GM18951 (cell line): ENCODE measurements around the gene MFSD11.
"Not testable (repeated sequence)": the region's sequence is repeated elsewhere in the genome, so short reads cannot be mapped to it uniquely, and the experiment has no call there.

Source experiments
- POLR2A ChIP-seq: IDR thresholded peaks from 4 replicates; pipeline ENCODE4 v1.6.1; 2011; ENCODE audit warnings: mild to moderate bottlenecking; ENCODE audit not compliant: insufficient read length, insufficient read depth; ENCODE audit errors: extremely low read depth
- in situ Hi-C: fragments of 300-500 bp; cut with MboI; formaldehyde crosslinking; loops from one replicate; pipeline ENCODE4 v1.12.0; 2022; ENCODE audit warnings: low sequenced_read_pairs, mixed read lengths, inconsistent platforms; ENCODE audit not compliant: unreplicated experiment

MFSD11 gene

GRCh38 chr17:76805319-76805718 lies 67.4 kb downstream of the MFSD11 start:
- TF ChIP-seq POLR2A, result no peak
- in situ Hi-C loops, result no loop called here

GRCh38 chr17:76806151-76806550 lies 68.2 kb downstream of the MFSD11 start:
- in situ Hi-C loops, result not testable (repeated sequence)

GRCh38 chr17:76806767-76807166 lies 68.8 kb downstream of the MFSD11 start:
- in situ Hi-C loops, result not testable (repeated sequence)

GRCh38 chr17:76808326-76808725 lies 70.4 kb downstream of the MFSD11 start:
- TF ChIP-seq POLR2A, result no peak
- in situ Hi-C loops, result no loop called here

GRCh38 chr17:76810956-76811355 lies 73.0 kb downstream of the MFSD11 start:
- no peak for TF ChIP-seq POLR2A
- in situ Hi-C loops, result no loop called here

- TF ChIP-seq POLR2A, result no peak
- in situ Hi-C loops, result no loop called here
Measured at GRCh38 chr17:76811834-76812233, 73.9 kb downstream of the MFSD11 start.

- no peak for TF ChIP-seq POLR2A
- in situ Hi-C loops, result no loop called here
Measured at GRCh38 chr17:76812263-76812662, 74.3 kb downstream of the MFSD11 start.

GRCh38 chr17:76812968-76813367 lies 75.0 kb downstream of the MFSD11 start:
- in situ Hi-C loops, result no loop called here
- TF ChIP-seq POLR2A, result no peak

- in situ Hi-C loops, result not testable (repeated sequence)
Measured at GRCh38 chr17:76815907-76816589, 78.1 kb downstream of the MFSD11 start.

- in situ Hi-C loops, result no loop called here
- no peak for TF ChIP-seq POLR2A
Measured at GRCh38 chr17:76816590-76817135, 78.7 kb downstream of the MFSD11 start.

GRCh38 chr17:76820039-76820438 lies 82.1 kb downstream of the MFSD11 start:
- TF ChIP-seq POLR2A, result no peak
- in situ Hi-C loops, result no loop called here

- no peak for TF ChIP-seq POLR2A
- in situ Hi-C loops, result no loop called here
Measured at GRCh38 chr17:76820561-76820960, 82.6 kb downstream of the MFSD11 start.

GRCh38 chr17:76822184-76822778 lies 84.4 kb downstream of the MFSD11 start:
- no peak for TF ChIP-seq POLR2A
- in situ Hi-C loops, result no loop called here

GRCh38 chr17:76824093-76824492 lies 86.2 kb downstream of the MFSD11 start:
- TF ChIP-seq POLR2A, result no peak
- in situ Hi-C loops, result no loop called here
